ENCODE results near the gene MCUB. TPM values are rescaled to one million over a fixed set of nuclear protein-coding genes. Genes with fewer than 3 reads are reported as not detected.
A peak's percentile ranks its signal among the peaks of the same experiment; 100 is the strongest.

Gene MCUB
- total and polyA plus RNA-seq, 9 of the 15 experiments (the other 6 are each of a cell fraction or from before 2014, with no cell fraction given) = 1.4 to 21.5 (median 5.4) TPM

GRCh38 chr4:109718759-109719158, 158.7 kb downstream of the MCUB start:
- peaks cover 0 to 10% of the 10 kb centered on the region in 2 experiments; a peak in 2 of 5 replicates for H3K4me1 ChIP-seq (replicated peaks in 1 of 2; ENCODE audit: control insufficient read depth in 2 of 2, insufficient read depth in 2 of 2, low read length in 2 of 2)
- no TSS peak for BruUV-seq (replicated peaks)
- no peak overlapping the region for H3K4me2 ChIP-seq (ENCODE audit: insufficient read depth, low read length)
- no peaks in the 10 kb centered on the region; the same call in 1 of the 2 replicates for H3K9me3 ChIP-seq (replicated peaks; ENCODE audit: control insufficient read depth, insufficient read depth, low read depth, low read length)
- ChIA-PET POLR2A (no interaction called here), CTCF (ENCODE audit: low intra/inter-chr PET ratio) (no interaction called here)
- no peak for DNase-seq (ENCODE audit: extremely low read depth in 1 of 4, low spot score in 3 of 4)
- no peaks in the 10 kb centered on the region for H3K27me3 ChIP-seq (ENCODE audit: control insufficient read depth in 2 of 2, insufficient read depth in 2 of 2, low read length in 2 of 2)
- in situ Hi-C loops (cut with MboI) (no loop called here), intact Hi-C loops (cut with micrococcal nuclease) (no loop called here)
- no peak for ATAC-seq
- peaks cover 56% of the 10 kb centered on the region for H3K79me2 ChIP-seq (ENCODE audit: control insufficient read depth, insufficient read depth, low read length)
- WGBS (ENCODE audit: insufficient coverage, low coverage, missing lambda C conversion rate) = 100% methylated on average over 1 of the region's 1 CpG
- H3K27ac ChIP-seq (ENCODE audit: extremely low read depth, low read depth, low read length) = peak overlapping the region; percentile 19; the same call in 1 of the 3 replicates
- H3K4me3 ChIP-seq = no peak overlapping the region
- H3K36me3 ChIP-seq (ENCODE audit: control insufficient read depth, insufficient read depth, low read length) = peaks cover 84% of the 10 kb centered on the region
- H3K9ac ChIP-seq (ENCODE audit: insufficient read depth in 1 of 2, low read depth in 2 of 2, low read length in 2 of 2) = no peak overlapping the region
- H4K20me1 ChIP-seq (replicated peaks; ENCODE audit: control insufficient read depth, insufficient read depth, low read length) = 0 out of 2 replicates have a peak, but pooled peaks cover 2% of the 10 kb centered on the region
- no peak overlapping the region for H2AFZ ChIP-seq (ENCODE audit: low read depth, low read length)
- TF ChIP-seq PTRF (tag; IDR thresholded peaks at IDR 0.05) (no peak), BHLHE40 (IDR thresholded peaks at IDR 0.05; ENCODE audit: low read length) (no peak), ZBTB17 (CRISPR knock-in tag; IDR thresholded peaks at IDR 0.05) (no peak), SNIP1 (IDR thresholded peaks at IDR 0.05; ENCODE audit: low read depth) (no peak), ZNF699 (CRISPR knock-in tag; IDR thresholded peaks at IDR 0.05; ENCODE audit: insufficient replicate concordance) (no peak), FOXK1 (CRISPR knock-in tag; IDR thresholded peaks at IDR 0.05; ENCODE audit: borderline replicate concordance) (no peak), OTX1 (CRISPR knock-in tag; IDR thresholded peaks at IDR 0.05) (no peak), KDM5B (IDR thresholded peaks at IDR 0.05; ENCODE audit: insufficient replicate concordance, low read depth, low read length) (no peak), ZNF551 (CRISPR knock-in tag; IDR thresholded peaks at IDR 0.05) (no peak), E2F3 (CRISPR knock-in tag; IDR thresholded peaks at IDR 0.05) (no peak), POLR2A (conservative IDR thresholded peaks at IDR 0.05) (no peak), ETV1 (tag; conservative IDR thresholded peaks at IDR 0.05; ENCODE audit: low read depth) (no peak), FOXP1 (CRISPR knock-in tag; IDR thresholded peaks at IDR 0.05) (no peak), MCM2 (IDR thresholded peaks at IDR 0.05; ENCODE audit: low read depth) (no peak)
- TF ChIP-seq, protein P1, sequence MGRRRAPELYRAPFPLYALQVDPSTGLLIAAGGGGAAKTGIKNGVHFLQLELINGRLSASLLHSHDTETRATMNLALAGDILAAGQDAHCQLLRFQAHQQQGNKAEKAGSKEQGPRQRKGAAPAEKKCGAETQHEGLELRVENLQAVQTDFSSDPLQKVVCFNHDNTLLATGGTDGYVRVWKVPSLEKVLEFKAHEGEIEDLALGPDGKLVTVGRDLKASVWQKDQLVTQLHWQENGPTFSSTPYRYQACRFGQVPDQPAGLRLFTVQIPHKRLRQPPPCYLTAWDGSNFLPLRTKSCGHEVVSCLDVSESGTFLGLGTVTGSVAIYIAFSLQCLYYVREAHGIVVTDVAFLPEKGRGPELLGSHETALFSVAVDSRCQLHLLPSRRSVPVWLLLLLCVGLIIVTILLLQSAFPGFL (CRISPR knock-in tag; IDR thresholded peaks at IDR 0.05) = no peak
- no peak for FAIRE-seq
- H3K9me1 ChIP-seq (ENCODE audit: control insufficient read depth, insufficient read depth, low read length) = no peaks in the 10 kb centered on the region
